Measurements from ENCODE around the gene SFMBT2. TPM values are rescaled to one million over a fixed set of nuclear protein-coding genes. Genes with fewer than 3 reads are reported as not detected.

The SFMBT2 gene
- total and polyA plus RNA-seq, 5 donors from 2014 or later, result 1.3 to 21.2 (median 1.6) TPM

DNA sequence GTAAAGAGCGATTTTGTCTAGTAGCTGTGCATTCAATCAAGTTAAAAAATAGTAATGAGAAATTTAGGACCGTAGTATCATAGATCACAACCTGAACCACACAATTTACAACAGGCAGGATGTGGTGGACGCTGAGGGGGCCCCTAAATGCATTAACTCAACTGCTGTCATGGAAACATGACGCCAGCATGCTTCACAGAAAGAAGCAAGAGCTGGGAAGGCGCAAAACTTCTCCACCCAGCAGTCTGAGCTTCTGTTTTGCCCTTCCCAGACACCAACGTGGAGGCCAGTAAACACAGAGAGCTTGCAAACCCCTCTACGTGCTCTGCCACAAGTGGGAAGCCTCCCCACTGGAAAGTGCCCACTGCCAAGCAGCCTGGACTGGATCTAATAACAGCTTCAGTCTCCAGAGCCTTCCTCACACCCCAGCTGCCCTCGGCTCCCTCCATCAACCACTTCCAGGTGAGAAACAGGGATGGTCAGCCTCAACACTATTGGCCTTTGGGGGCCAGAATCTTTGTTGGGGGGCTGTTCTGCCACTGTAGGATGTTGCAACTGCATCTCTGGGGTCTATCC, 151.8 kb downstream of the SFMBT2 start:
- H3K27ac ChIP-seq (ENCODE audit: insufficient read depth, low read length, poor library complexity, severe bottlenecking), result no peak overlapping the region
- Mint-ChIP-seq H3K4me3 (peak overlapping the region; percentile 18 to 56 (median 34)), H3K27ac (peak overlapping the region; percentile 15 to 82 (median 17)), H3K27me3 (peaks cover 4% of the 10 kb centered on the region), H3K4me1 (peaks cover 20 to 50% (median 35%) of the 10 kb centered on the region in 4 donors), H3K36me3 (no peaks in the 10 kb centered on the region), H3K9me3 (peaks cover 0 to 2% (median 0%) of the 10 kb centered on the region in 7 donors)
- no peaks in the 10 kb centered on the region for H3K36me3 ChIP-seq (ENCODE audit: control insufficient read depth, insufficient read depth, low read length)
- H3K4me3 ChIP-seq (ENCODE audit: low read depth, low read length), result no peak overlapping the region
- peaks cover 18% of the 10 kb centered on the region for H3K4me1 ChIP-seq (ENCODE audit: control insufficient read depth, insufficient read depth, low read length, poor library complexity, severe bottlenecking)
- DNase-seq, result peak in 2 of 3 donors; percentile 67 to 72
- no peaks in the 10 kb centered on the region for H3K9me3 ChIP-seq (ENCODE audit: control insufficient read depth in 2 of 2, low read length in 2 of 2)
- ATAC-seq (ENCODE audit: low read depth in 2 of 2), result peak; percentile 70 to 71
- no peaks in the 10 kb centered on the region for H3K27me3 ChIP-seq (ENCODE audit: control insufficient read depth, insufficient read depth, low read length)

DNA sequence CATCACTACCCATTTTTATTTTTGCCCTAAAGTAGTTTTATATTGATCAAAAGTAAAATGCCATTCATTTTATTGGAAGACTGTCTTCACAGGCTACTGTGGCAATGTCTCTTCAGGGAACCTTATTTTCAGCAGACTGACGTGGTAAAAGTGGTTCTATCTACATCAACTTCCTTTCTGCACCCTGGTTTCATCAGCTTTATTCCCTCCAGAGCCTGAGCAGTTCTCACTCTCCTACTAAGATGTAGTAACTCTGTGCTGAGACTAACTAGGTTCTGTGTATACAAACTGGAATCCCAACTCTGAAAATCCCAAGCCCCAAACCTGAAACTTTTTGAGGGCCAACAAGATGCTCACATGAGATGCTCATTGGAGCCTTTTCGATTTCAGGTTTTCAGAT, 155.3 kb downstream of the SFMBT2 start:
- no peak for DNase-seq
- H3K36me3 ChIP-seq (ENCODE audit: control insufficient read depth, insufficient read depth, low read length), result no peaks in the 10 kb centered on the region

DNA sequence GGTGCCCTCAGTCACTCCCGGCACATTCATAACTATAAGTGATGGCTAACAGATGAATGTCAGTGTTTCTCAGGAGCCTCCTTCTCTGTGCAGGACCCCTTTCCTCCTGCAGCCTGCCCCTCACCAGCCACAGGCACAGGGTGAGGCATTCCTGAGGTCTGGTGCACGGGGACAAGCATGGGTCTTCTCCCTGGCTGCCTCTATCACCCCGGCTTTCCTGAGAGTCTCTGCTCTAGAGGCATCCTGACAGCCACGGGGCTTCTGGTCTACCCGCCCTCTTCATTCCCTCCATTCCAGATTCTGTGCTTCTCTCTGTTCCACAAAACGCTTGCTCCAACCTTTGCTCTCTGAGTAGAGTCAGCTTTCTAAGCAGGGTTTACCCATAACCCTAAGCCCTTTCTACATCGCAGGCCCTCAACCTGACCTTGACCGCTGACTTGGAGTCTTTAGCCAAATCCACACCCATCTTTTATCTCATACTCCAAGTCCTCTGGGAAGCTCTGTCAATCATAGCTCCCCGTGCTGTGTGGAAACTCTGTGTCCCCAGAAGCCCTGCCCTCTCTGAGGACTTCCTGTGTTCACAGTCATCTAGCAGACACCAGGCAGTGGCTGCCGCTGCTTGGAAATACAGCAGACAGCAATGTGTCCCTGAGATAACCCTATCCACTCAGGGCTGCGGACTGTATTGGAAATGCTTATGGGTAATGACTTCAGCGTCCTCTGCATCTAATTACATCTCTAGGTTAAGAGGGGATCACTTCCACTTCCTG, 159.0 kb downstream of the SFMBT2 start:
- H3K27ac Mint-ChIP-seq, result peak overlapping the region in 2 of 3 donors; percentile 18 to 96
- no peak overlapping the region for H3K4me3 Mint-ChIP-seq
- H3K36me3 Mint-ChIP-seq, result peaks cover 8% of the 10 kb centered on the region
- H3K4me1 Mint-ChIP-seq, result peaks cover 8 to 24% (median 13%) of the 10 kb centered on the region in 4 donors
- H3K27me3 Mint-ChIP-seq, result peaks cover 4% of the 10 kb centered on the region
- Histone ChIP-seq H3K27me3 (ENCODE audit: control insufficient read depth, insufficient read depth, low read length) (no peaks in the 10 kb centered on the region), H3K4me3 (ENCODE audit: low read depth, low read length) (no peak overlapping the region), H3K27ac (ENCODE audit: insufficient read depth, low read length, poor library complexity, severe bottlenecking) (no peak overlapping the region), H3K9me3 (ENCODE audit: control insufficient read depth in 2 of 2, low read length in 2 of 2) (no peaks in the 10 kb centered on the region), H3K36me3 (ENCODE audit: control insufficient read depth, insufficient read depth, low read length) (no peaks in the 10 kb centered on the region), H3K4me1 (ENCODE audit: control insufficient read depth, insufficient read depth, low read length, poor library complexity, severe bottlenecking) (no peaks in the 10 kb centered on the region)
- no peaks in the 10 kb centered on the region for H3K9me3 Mint-ChIP-seq
- ATAC-seq (ENCODE audit: low read depth in 2 of 2), result no peak
- peak in 1 of 3 donors; percentile 31 for DNase-seq

More for the DNA sequence above, 155.3 kb downstream of the SFMBT2 start:
- Mint-ChIP-seq H3K9me3 (peaks cover 0 to 2% (median 0%) of the 10 kb centered on the region in 7 donors), H3K4me1 (peaks cover 19 to 57% (median 39%) of the 10 kb centered on the region in 4 donors), H3K36me3 (peaks cover 5% of the 10 kb centered on the region), H3K27ac (peak overlapping the region in 1 of 3 donors; percentile 31), H3K4me3 (peak overlapping the region in 1 of 4 donors; percentile 86), H3K27me3 (peaks cover 4% of the 10 kb centered on the region)
- Histone ChIP-seq H3K9me3 (ENCODE audit: control insufficient read depth in 2 of 2, low read length in 2 of 2) (no peaks in the 10 kb centered on the region), H3K27ac (ENCODE audit: insufficient read depth, low read length, poor library complexity, severe bottlenecking) (no peak overlapping the region), H3K4me1 (ENCODE audit: control insufficient read depth, insufficient read depth, low read length, poor library complexity, severe bottlenecking) (peaks cover 15% of the 10 kb centered on the region), H3K4me3 (ENCODE audit: low read depth, low read length) (no peak overlapping the region), H3K27me3 (ENCODE audit: control insufficient read depth, insufficient read depth, low read length) (no peaks in the 10 kb centered on the region)
- ATAC-seq (ENCODE audit: low read depth in 2 of 2), result no peak

DNA sequence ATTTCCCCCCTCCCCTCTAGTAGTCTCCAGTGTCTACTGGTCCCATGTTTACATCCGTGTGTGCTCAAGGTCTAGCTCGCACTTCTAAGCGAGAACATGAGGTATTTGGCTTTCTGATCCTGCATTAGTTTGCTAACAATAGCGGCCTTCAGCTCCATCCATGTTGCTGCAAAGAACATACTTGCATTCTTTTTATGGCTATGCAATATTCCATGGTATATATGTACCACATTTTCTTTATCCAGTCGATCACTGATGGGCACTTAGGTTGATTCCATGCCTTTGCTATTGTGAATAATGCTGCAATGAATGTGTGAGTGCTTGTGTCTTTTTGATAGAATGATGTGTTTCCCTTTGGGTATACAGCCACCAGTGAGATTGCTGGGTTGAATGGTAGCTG, 160.6 kb downstream of the SFMBT2 start:
- ATAC-seq (ENCODE audit: low read depth in 2 of 2), result no peak
- DNase-seq, result no peak
- no peak overlapping the region for H3K4me3 Mint-ChIP-seq
- no peaks in the 10 kb centered on the region for H3K9me3 Mint-ChIP-seq
- no peaks in the 10 kb centered on the region for H3K4me1 ChIP-seq (ENCODE audit: control insufficient read depth, insufficient read depth, low read length, poor library complexity, severe bottlenecking)
- H3K36me3 ChIP-seq (ENCODE audit: control insufficient read depth, insufficient read depth, low read length), result no peaks in the 10 kb centered on the region
- H3K27me3 ChIP-seq (ENCODE audit: control insufficient read depth, insufficient read depth, low read length), result no peaks in the 10 kb centered on the region
- no peaks in the 10 kb centered on the region for H3K9me3 ChIP-seq (ENCODE audit: control insufficient read depth in 2 of 2, low read length in 2 of 2)
- peaks cover 8% of the 10 kb centered on the region for H3K36me3 Mint-ChIP-seq
- H3K4me3 ChIP-seq (ENCODE audit: low read depth, low read length), result no peak overlapping the region
- H3K27me3 Mint-ChIP-seq, result no peaks in the 10 kb centered on the region
- no peak overlapping the region for H3K27ac Mint-ChIP-seq
- H3K4me1 Mint-ChIP-seq, result peaks cover 2 to 13% (median 11%) of the 10 kb centered on the region in 4 donors
- H3K27ac ChIP-seq (ENCODE audit: insufficient read depth, low read length, poor library complexity, severe bottlenecking), result no peak overlapping the region

DNA sequence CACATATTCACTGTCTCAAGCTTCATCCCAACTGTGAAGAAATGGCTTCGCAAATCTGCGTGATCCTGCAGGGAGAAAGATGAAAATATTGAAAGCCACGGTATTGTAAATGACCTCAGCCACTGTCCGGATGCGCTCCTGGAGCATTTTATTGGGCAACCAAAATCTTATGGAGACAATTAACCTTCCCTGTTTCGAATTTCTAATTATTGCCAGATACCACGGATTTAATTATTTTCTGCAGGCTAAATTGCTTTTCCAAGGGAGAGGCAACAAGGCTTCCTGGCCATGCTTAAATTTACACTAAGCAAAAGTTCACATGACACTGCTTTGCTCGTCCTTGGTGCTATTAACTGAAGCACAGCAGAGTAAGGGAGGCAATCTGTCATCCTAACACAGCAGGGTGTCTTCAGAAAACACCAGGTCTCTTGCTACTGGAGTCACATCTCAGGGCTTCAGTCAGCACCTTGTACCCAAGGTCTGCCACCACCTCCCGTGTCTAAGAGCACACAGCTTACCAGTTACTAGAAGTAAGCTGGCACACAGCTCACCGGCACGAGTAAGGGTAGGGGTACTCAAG, 162.2 kb downstream of the SFMBT2 start:
- Mint-ChIP-seq H3K9me3 (no peaks in the 10 kb centered on the region), H3K36me3 (peaks cover 8% of the 10 kb centered on the region)

DNA sequence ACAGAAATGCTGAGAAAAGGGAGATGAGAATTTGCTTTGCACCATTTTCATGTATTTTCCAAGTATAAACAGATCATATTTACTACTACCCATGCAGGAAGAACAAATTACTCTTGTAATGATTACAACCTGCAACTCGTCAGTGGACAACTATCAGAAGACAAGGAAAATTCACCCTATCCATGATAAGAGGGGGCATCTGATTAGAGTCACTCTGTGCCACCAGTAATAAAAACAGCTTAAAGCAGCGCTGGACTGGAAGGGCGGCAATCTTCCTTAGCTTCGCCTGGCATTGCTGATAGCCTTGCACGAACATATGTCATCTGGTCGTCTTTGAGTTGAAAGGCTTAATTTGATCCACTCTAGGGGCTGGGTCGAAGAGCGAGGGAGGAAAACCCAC, 162.7 kb downstream of the SFMBT2 start:
- ATAC-seq (ENCODE audit: low read depth in 2 of 2), result no peak
- H3K9me3 ChIP-seq (ENCODE audit: control insufficient read depth in 2 of 2, low read length in 2 of 2), result no peaks in the 10 kb centered on the region
- no peaks in the 10 kb centered on the region for H3K27me3 ChIP-seq (ENCODE audit: control insufficient read depth, insufficient read depth, low read length)
- no peak overlapping the region for H3K4me3 ChIP-seq (ENCODE audit: low read depth, low read length)
- no peak for DNase-seq
- H3K4me3 Mint-ChIP-seq, result no peak overlapping the region
- no peaks in the 10 kb centered on the region for H3K4me1 ChIP-seq (ENCODE audit: control insufficient read depth, insufficient read depth, low read length, poor library complexity, severe bottlenecking)
- H3K27ac Mint-ChIP-seq, result no peak overlapping the region
- H3K36me3 ChIP-seq (ENCODE audit: control insufficient read depth, insufficient read depth, low read length), result peaks cover 3% of the 10 kb centered on the region
- H3K4me1 Mint-ChIP-seq, result peaks cover 16 to 26% (median 18%) of the 10 kb centered on the region in 4 donors
- no peaks in the 10 kb centered on the region for H3K27me3 Mint-ChIP-seq
- no peaks in the 10 kb centered on the region for H3K9me3 Mint-ChIP-seq
- H3K36me3 Mint-ChIP-seq, result peaks cover 10% of the 10 kb centered on the region
- H3K27ac ChIP-seq (ENCODE audit: insufficient read depth, low read length, poor library complexity, severe bottlenecking), result no peak overlapping the region

More for the DNA sequence above, 162.2 kb downstream of the SFMBT2 start:
- ATAC-seq (ENCODE audit: low read depth in 2 of 2), result no peak
- Histone ChIP-seq H3K36me3 (ENCODE audit: control insufficient read depth, insufficient read depth, low read length) (no peaks in the 10 kb centered on the region), H3K9me3 (ENCODE audit: control insufficient read depth in 2 of 2, low read length in 2 of 2) (no peaks in the 10 kb centered on the region), H3K27me3 (ENCODE audit: control insufficient read depth, insufficient read depth, low read length) (no peaks in the 10 kb centered on the region), H3K4me1 (ENCODE audit: control insufficient read depth, insufficient read depth, low read length, poor library complexity, severe bottlenecking) (no peaks in the 10 kb centered on the region), H3K27ac (ENCODE audit: insufficient read depth, low read length, poor library complexity, severe bottlenecking) (no peak overlapping the region), H3K4me3 (ENCODE audit: low read depth, low read length) (no peak overlapping the region)
- no peak for DNase-seq
- H3K4me3 Mint-ChIP-seq, result no peak overlapping the region
- H3K4me1 Mint-ChIP-seq, result peaks cover 15 to 22% (median 16%) of the 10 kb centered on the region in 4 donors
- H3K27me3 Mint-ChIP-seq, result no peaks in the 10 kb centered on the region
- no peak overlapping the region for H3K27ac Mint-ChIP-seq

DNA sequence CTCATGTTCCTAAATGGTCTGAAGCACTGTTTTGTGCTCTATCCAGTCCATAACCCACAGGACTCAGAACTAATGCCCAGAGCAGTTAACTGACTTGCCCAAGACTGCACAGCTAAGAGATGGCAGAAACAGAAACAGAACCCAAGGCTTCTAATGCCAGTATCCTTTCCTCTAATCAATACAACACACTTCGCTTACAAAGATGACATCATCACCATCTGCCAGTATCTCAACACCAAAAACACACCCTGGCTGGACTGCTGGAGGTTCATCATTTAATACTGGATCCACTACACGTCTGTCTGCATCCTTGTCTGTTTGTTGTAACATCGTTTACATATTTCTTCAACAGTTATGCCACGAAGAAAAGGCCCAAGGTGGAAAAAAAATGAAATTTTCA, 165.3 kb downstream of the SFMBT2 start:
- Mint-ChIP-seq H3K4me1 (peaks cover 16 to 18% (median 17%) of the 10 kb centered on the region in 4 donors), H3K9me3 (no peaks in the 10 kb centered on the region), H3K36me3 (peaks cover 24% of the 10 kb centered on the region), H3K27ac (no peak overlapping the region), H3K27me3 (no peaks in the 10 kb centered on the region), H3K4me3 (no peak overlapping the region)
- ATAC-seq (ENCODE audit: low read depth in 2 of 2) (no peak), DNase-seq (no peak)
- Histone ChIP-seq H3K4me1 (ENCODE audit: control insufficient read depth, insufficient read depth, low read length, poor library complexity, severe bottlenecking) (no peaks in the 10 kb centered on the region), H3K36me3 (ENCODE audit: control insufficient read depth, insufficient read depth, low read length) (peaks cover 3% of the 10 kb centered on the region), H3K4me3 (ENCODE audit: low read depth, low read length) (no peak overlapping the region), H3K9me3 (ENCODE audit: control insufficient read depth in 2 of 2, low read length in 2 of 2) (no peaks in the 10 kb centered on the region), H3K27me3 (ENCODE audit: control insufficient read depth, insufficient read depth, low read length) (no peaks in the 10 kb centered on the region), H3K27ac (ENCODE audit: insufficient read depth, low read length, poor library complexity, severe bottlenecking) (no peak overlapping the region)
